Smooth muscle cell of the brain vasculature (primary cell): ENCODE results near the gene TSC1.

Experiments used
- DNase-seq: peaks from one replicate; pipeline ENCODE4 v3.0.0-alpha.2; 2012; ENCODE audit warnings: low read depth, low spot score

TSC1 gene

DNA sequence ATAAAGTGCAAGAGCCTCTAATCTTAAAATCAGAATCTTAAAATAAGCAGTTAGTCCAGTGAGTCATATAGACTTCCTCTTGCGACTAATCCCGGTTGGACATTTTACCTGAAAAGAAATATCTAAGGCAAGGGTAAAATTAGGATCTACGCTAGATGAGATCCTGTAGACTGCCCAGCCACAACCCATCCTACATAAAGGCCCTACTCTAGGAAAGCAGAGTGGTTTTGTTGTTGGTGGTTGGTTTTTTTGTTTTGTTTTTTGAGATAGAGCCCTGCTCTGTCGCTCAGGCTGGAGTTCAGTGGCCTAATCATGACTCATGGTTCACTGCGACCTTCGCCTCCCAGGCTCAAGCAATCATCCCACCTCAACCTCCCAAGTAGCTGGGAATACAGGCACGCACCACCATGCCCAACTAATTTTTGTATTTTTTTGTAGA lies 6.9 kb downstream of the TSC1 start:
- no peak for DNase-seq

- no peak for DNase-seq
Observed at GRCh38 chr9:132935026-132935425, 9.4 kb downstream of the TSC1 start.

- no peak for DNase-seq
Observed at GRCh38 chr9:132931178-132931735, 13.2 kb downstream of the TSC1 start.

- no peak for DNase-seq
Observed at GRCh38 chr9:132927704-132928103, 16.7 kb downstream of the TSC1 start.

DNA sequence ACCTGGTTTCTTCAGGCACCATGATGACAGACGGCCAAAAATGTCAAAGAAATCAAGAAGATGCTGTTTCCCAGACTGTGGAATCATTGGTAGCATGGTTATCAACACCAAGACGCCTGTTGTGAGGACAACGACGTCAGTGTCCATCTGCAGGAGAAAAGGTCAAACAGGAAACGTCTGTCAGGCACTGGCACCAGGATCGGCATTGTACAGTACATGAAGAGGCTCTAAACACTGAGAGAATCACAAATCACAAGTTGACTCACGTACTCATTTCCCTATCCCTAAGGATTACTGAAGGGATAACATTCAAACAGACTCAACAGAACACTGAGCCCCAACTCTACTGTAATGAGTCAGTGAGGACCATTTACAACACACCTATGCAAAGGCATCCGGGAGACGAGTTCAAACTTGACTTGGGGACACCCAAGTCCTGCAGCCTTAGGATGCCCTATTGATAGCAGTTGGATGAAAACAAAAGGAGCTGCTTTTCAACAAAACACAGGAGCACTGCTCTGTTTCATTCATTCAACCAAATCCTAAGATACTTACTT lies 21.0 kb downstream of the TSC1 start:
- DNase-seq: no peak

DNA sequence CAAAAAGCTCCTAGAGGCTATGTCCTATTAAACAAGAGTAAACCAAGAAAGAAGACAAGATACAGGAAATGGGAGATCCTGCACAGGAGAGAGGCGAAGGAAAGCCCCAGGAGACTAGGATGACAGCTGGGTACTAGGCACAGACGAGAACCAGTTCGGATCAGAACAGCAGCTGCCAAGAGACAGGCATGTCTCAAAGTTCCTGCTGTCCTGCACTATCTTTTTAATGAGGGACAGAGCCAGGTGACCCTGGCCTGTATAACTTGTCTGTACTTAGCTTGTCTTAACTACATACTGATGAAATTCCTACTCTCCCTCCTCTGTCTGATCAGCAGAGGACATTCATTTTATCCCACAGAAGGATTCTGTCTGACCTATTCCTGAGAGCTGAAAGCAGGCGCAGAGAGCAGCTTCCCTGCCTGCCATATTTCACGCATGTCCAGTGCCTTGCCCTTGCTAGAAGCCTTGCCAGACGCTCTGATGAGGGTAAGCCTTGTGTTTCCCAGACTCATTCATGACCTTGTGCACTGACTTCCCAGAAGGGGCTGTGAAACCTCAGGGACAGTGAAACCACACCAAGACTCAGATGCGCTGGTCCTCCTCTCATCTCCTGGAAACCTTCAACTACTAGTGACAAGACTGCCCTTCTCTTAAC lies 24.7 kb downstream of the TSC1 start:
- no peak for DNase-seq

DNA sequence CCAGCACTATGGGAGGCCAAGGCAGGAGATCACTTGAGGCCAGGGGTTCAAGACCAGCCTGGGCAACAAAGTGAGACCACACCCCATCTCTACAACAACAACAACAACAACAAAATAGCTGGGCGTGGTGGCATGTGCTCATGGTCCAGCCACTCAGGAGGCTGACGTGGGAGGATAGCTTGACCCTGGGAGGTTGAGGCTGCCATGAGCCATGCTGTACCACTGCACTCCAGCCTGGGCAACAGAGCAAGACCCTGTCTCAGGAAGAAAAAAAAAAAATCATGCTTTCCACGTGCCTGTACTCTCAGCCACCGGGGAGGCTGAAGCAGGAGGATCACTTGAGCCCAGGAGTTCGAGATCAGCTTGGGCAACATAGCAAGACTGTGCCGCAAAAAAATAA lies 29.5 kb downstream of the TSC1 start:
- DNase-seq: no peak

DNA sequence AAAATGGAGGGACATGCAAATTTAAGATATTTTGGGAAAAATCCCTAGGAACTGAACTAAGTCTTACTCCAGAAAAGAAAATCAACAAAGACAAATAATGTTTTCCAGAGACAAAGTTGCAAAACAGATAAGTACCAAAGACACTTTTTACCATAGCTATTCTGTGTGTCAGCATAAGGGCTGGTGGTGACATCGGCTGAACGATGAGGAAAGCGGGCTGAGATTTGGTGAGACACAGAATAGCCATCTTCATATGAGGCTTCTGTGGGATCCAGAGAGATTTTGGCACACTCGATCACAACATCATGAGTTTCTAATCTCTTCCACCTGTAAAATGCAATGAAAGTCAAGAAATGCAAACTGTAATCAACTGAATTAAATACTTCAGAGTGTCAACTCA lies 32.3 kb downstream of the TSC1 start:
- no peak for DNase-seq

GRCh38 chr9:132910376-132910775 lies 34.0 kb downstream of the TSC1 start:
- DNase-seq: no peak

GRCh38 chr9:132909311-132909710 lies 35.1 kb downstream of the TSC1 start:
- DNase-seq: no peak

DNA sequence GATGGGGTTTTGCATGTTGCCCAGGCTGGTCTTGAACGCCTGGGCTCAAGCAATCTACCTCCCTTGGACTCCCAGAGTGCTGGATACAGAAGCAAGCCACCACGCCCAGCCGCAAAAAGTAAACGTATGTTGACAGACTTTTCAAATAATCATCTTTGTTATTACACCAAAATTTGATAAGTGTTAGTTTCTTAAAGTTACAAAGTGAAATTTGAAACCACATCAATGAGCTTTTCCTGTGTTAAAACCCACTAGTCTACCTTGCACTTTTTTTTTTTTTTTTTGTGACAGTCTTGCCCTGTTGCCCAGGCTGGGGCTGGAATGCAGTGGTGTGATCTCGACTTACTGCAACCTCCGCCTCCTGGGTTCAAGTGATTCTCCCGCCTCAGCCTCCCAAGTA lies 35.8 kb downstream of the TSC1 start:
- no peak for DNase-seq

DNA sequence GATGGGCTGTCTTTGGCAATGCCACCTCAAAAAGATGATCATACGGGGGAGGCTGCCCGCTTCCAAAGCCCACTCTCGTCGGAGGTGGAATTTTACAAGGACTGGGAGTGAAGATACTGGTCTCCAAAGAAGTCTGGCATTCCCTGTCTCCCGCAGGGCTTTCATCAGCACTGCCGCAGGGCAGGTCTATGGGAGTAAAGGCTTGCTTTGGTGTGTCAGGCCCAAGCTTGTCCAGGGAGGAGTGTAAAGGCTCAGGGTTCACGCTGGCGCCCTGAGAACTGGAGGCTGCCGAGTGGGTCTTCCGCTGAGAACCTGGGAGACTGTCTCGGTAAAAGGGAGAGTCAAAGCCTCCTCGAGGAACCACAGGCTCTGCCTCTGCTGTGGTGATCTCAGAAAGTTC lies 38.7 kb downstream of the TSC1 start:
- DNase-seq: no peak

DNA sequence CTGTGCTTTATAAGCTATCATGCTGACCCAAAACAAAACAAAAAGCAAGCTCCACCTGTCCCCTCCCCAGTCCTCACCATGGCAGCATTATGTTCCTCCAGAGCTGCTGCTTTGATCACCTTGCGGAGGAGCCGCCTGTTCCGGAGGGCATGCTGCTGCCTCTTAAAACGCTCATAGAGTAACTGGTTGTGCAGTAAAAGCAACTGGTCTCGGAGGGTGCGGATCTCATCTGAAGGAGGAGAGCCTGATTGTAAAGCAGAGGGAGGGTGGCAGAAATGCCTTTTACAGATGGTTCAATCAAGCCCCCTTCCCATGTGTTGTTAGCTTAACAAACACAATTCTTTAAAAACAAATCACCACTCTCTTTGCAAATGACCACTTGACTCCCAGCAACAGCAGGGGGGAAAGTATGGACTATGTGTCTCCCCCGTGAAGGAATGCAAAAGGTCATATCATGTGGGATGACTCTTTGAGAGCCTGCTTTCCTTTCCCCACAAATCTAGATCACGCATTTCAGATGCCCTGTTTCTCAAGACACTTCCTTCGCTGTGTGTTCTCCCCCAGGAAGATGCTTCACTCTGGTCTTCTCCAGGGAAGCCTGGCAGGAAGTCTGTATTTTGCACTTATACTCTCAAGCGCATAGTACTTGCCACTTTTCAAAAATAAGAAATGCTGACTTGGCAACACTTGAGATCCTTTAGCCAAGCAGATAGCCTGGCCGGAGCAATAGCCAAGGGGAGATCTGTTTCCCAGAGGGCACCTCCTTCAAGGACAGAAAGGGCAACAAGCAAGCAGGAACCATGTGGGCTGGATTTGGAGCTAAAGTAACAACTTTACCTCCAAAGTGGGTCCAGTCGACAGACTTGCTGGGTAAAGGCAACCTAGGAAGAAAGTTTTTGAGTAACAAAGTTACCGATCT lies 40.6 kb downstream of the TSC1 start:
- DNase-seq: no peak

DNA sequence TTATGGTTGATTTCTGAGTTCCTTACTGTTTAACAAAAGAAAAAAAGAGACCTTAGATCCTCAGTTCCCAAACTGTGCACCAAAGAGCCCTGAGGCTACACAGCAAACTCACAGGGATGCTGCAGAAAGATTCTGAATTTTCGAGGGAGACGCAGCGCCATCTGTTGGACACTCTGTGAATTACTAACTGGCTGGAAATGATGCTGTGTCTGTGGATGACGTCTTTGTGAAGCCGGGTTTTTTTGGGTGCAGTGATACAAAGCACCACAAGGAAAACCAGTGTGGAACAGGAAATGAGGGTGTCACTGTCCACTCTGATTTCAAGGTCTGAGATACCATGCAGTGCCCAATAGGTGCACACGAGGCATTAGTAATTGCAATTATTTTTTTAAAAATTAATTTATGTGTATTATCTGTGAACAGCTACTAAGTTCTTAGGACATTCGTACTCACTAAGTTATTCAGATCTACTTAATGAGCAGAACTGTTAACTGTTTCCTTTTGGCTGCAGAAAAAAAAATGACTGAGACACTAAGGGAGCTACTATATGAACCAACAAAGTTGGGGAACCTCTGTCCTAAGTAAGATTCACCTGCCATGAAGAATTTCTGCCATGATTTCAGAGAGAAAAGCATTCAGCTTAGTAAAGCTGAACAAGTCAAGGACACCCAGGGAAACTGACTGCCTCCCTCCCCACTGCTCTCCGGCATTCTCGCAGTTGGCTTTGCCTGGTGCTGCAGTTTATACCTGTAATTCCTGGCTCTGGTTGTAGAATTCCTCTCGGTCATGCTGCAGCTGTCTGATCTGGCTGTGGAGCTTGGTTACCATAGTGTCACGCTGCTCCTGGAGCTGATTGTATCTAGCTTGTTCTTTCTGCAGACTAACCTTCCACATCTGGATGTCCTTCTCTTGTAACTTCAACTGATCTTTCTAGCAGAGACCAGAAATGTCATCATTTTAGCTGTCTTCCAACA lies 42.3 kb downstream of the TSC1 start:
- DNase-seq: peak; percentile 58

DNA sequence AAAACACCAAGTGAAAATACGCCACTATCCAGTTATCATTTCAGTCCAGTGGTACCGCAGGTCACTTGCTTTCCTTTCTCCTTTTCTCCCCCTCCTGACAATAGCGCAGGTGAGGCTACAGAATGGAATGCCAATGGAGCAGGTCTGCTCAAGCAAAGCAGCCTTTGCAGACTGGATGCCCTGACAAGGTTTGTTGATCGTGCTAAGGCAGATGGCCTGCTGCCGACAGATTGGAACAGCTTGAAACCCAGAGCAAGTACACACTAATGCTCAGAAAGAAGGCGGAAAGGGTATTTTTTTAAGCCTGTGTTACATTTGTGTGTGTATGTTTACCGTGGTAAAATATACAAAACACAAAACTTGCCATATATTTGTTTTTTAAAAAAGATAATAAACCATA lies 46.4 kb downstream of the TSC1 start:
- no peak for DNase-seq

DNA sequence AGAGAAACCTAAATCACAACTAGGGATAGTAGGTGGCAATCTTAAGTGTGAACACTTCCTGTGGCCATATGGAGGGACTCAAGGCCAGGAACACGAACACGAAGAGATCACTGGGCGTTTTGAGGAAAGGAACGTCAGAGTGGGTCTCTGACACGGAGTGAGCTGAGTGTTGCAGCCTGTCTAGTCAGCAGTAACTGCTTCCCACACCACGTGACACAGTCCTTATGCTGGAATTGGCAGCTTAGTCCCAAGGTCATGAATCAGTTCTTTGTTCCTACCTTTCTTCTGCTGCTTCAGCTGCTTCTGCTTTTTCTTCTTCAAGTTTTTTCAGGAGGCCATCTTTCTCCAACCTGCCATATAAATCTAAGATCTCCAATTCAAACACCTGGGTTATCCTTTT lies 47.5 kb downstream of the TSC1 start:
- no peak for DNase-seq

DNA sequence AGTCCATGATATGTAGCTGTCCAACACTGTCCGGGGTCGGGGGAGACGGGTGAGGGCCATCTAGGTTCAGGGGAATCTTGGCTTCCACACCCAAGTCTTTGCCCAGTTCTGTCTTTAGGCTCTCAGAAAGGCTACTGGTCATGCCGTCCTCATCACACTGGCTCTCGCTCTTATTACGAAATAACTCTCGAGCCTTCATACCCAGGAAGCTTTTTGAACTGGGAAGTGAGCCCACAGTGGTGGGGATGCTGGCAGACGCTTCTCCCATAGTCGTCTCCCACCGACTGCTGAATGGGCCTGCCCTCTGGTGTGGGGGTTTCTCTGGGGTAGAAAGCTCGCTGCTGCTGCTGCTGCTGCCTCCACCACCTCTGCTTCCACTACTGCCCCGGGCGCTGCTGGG lies 48.2 kb downstream of the TSC1 start:
- DNase-seq: no peak

DNA sequence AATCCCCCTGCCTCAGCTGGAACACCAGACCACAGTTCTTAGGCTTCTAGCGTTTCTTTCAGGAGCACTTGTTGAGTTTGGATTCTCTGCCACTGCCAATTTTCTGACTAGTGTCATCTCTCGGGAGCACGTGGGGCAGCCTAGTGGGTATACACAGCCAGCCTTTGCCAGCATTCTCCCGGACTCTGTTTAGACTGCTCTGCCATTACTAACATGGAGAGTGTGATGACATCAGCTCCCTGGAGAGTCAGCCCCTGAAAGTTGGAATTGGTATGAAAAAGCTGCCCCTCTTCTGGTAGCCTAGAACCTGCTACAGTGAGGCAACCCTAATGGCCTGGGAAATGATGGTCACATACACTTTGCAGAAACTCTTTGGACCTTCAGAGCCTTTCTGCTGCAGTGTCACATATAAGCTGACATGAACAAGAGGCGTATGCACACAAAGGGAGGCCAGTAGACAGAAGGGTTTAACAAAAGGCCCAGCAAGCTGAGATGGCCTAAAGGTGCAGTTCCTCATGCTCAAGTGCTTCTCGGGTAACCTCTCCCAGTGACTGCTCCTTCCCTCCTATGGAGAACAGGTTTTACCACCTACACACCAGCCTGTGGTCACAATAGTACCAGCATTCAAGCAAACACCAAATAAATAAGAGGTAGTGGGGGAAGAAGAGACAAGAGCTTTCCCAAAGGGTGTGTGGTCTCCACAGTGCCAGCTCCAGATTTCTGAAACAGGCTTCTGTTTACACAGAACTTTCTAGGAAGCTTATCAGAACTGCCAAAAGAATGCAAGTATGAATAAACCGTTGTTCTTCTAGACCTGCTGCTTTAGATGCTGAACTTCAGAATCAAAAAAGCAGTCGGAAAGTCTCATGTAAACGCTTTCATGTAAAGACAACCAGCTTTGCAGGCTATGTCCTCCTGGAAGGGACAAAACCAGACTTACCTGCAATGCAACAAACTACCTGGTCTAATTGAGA lies 49.3 kb downstream of the TSC1 start:
- no peak for DNase-seq

DNA sequence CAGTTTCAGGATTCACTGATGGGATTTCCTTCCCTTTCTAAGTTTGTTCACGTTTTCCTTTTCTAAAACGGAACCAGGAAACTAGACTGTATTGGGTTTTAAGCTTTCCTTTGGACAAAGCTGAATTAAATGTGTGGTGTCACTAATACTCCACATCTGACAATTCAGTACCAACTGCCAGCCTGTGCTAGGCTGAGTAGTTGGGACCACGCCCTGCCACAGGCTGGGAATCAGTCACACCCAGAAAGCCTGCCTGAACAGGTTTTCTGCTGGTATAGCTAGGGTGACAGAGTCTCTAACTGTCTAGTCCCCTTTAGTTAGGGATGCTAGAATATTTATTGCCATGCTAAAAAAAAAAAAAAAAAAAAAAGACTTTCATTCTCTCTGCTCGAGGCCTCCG lies 50.1 kb downstream of the TSC1 start:
- no peak for DNase-seq

- DNase-seq: no peak
Observed at GRCh38 chr9:132892400-132892799, 52.0 kb downstream of the TSC1 start.
